CD1c-positive myeloid dendritic cell (primary cell): ENCODE measurements around the gene OSBPL3.

ENCODE experiments used
- DNase-seq: peaks from one replicate; pipeline ENCODE4 v3.0.0-alpha.2; 2016; ENCODE audit errors: extremely low spot score

The OSBPL3 gene

GRCh38 chr7:24980534-24981170 lies 674 bp upstream of the OSBPL3 start:
- no peak for DNase-seq

- DNase-seq, result peak; percentile 69
Observed at GRCh38 chr7:24979470-24979862, 512 bp downstream of the OSBPL3 start.

- no peak for DNase-seq
Observed at GRCh38 chr7:24978843-24979469, 1.0 kb downstream of the OSBPL3 start.

GRCh38 chr7:24975644-24976260 lies 4.2 kb downstream of the OSBPL3 start:
- no peak for DNase-seq

GRCh38 chr7:24975172-24975571 lies 4.8 kb downstream of the OSBPL3 start:
- DNase-seq, result no peak

GRCh38 chr7:24974026-24974832 lies 5.7 kb downstream of the OSBPL3 start:
- no peak for DNase-seq

GRCh38 chr7:24972991-24973390 lies 7.0 kb downstream of the OSBPL3 start:
- no peak for DNase-seq

GRCh38 chr7:24972166-24972477 lies 7.9 kb downstream of the OSBPL3 start:
- DNase-seq, result no peak

GRCh38 chr7:24971333-24972165 lies 8.4 kb downstream of the OSBPL3 start:
- DNase-seq, result peak; percentile 23

- DNase-seq, result no peak
Observed at GRCh38 chr7:24970676-24971075, 9.3 kb downstream of the OSBPL3 start.

- peak; percentile 51 for DNase-seq
Observed at GRCh38 chr7:24968165-24968564, 11.8 kb downstream of the OSBPL3 start.

- DNase-seq, result no peak
Observed at GRCh38 chr7:24967696-24968095, 12.3 kb downstream of the OSBPL3 start.

GRCh38 chr7:24966802-24967201 lies 13.2 kb downstream of the OSBPL3 start:
- DNase-seq, result no peak

GRCh38 chr7:24965831-24966708 lies 13.9 kb downstream of the OSBPL3 start:
- peak; percentile 60 for DNase-seq

GRCh38 chr7:24964191-24964590 lies 15.8 kb downstream of the OSBPL3 start:
- DNase-seq, result no peak

- DNase-seq, result peak; percentile 92
Observed at GRCh38 chr7:24963218-24963617, 16.8 kb downstream of the OSBPL3 start.

GRCh38 chr7:24962418-24962962 lies 17.5 kb downstream of the OSBPL3 start:
- DNase-seq, result no peak

GRCh38 chr7:24959735-24960485 lies 20.1 kb downstream of the OSBPL3 start:
- no peak for DNase-seq

- DNase-seq, result no peak
Observed at GRCh38 chr7:24958399-24958798, 21.6 kb downstream of the OSBPL3 start.

- no peak for DNase-seq
Observed at GRCh38 chr7:24956021-24956420, 24.0 kb downstream of the OSBPL3 start.
